Vagina (tissue), 2 donors: Measurements from ENCODE around the gene ESRRA. TPM values are rescaled to one million over a fixed set of nuclear protein-coding genes. Genes with fewer than 3 reads are reported as not detected.

Source experiments
- DNase-seq, 2 donors: peaks; one replicate each; pipeline ENCODE4 v3.0.0-alpha.2; 2017; ENCODE audit errors: extremely low spot score in 2 of 2
- H3K27ac ChIP-seq: fragments of 200-600 bp; sonication (generic); one replicate; pipeline ENCODE4 v1.5.1; 2019
- H3K27me3 ChIP-seq: fragments of 200-600 bp; sonication (generic); one replicate; pipeline ENCODE4 v1.5.1; 2019
- H3K36me3 ChIP-seq, 2 donors: fragments of 200-600 bp; sonication (generic); one replicate each; pipeline ENCODE4 v1.5.1; 2017 to 2019
- H3K4me1 ChIP-seq: fragments of 200-600 bp; sonication (generic); one replicate; pipeline ENCODE4 v1.5.1; 2019
- H3K4me3 ChIP-seq, 2 donors: fragments of 200-600 bp; sonication (generic); 1 replicate in 1 of 2; 2 replicates in 1 of 2; pipeline ENCODE4 v1.5.1; 2016 to 2019
- H3K9me3 ChIP-seq: fragments of 200-600 bp; sonication (generic); one replicate; pipeline ENCODE4 v1.5.1; 2019
- CTCF ChIP-seq, 3 experiments: fragments of 450-650 bp in 2 of 3; fragments of 200-600 bp in 1 of 3; sonication (generic) in 1 of 3; IDR thresholded peaks; one replicate each; pipeline ENCODE4 v1.5.1; 2017 to 2019; ENCODE audit warnings: antibody characterized with exemption in 3 of 3, mild to moderate bottlenecking in 2 of 3, moderate library complexity in 2 of 3
- POLR2A ChIP-seq, 2 donors: fragments of 450-650 bp; IDR thresholded peaks; one replicate each; pipeline ENCODE4 v1.6.1; 2017; ENCODE audit warnings: antibody characterized with exemption in 2 of 2, mild to moderate bottlenecking in 2 of 2, moderate library complexity in 2 of 2
- POLR2AphosphoS5 ChIP-seq, 2 donors: sonication (generic); formaldehyde crosslinking; IDR thresholded peaks; one replicate each; pipeline ENCODE4 v1.9.0; 2017; ENCODE audit warnings: antibody characterized with exemption in 2 of 2, mild to moderate bottlenecking in 2 of 2, low read depth in 1 of 2; ENCODE audit not compliant: insufficient read depth in 1 of 2
- intact Hi-C: fragments of 100-400 bp; cut with DNase I; formaldehyde crosslinking; loops from one replicate; pipeline ENCODE4 v1.15.1; 2023
- total RNA-seq: library from RNA; depleted of rRNA; stranded (reverse); fragments of >200 nt; gene quantifications from one replicate; pipeline ENCODE4 v1.2.3, GENCODE V29; 2016

The ESRRA gene
- total RNA-seq, 1 donor from 2014 or later = 44.4 TPM

- no peak for DNase-seq
- peaks cover 34% of the 10 kb centered on the region for H3K4me1 ChIP-seq
- TF ChIP-seq POLR2A (IDR thresholded peaks at IDR 0.05) (no peak), CTCF (IDR thresholded peaks at IDR 0.05) (peak in 2 of 3 experiments; percentile 27 to 39), POLR2AphosphoS5 (IDR thresholded peaks at IDR 0.05; ENCODE audit: insufficient read depth in 1 of 2, low read depth in 1 of 2) (peak; percentile 36 to 51)
- peak overlapping the region; percentile 5 for H3K27ac ChIP-seq
- H3K36me3 ChIP-seq = no peaks in the 10 kb centered on the region
- intact Hi-C loops = no loop called here
- no peak overlapping the region for H3K4me3 ChIP-seq
- H3K9me3 ChIP-seq = no peaks in the 10 kb centered on the region
- H3K27me3 ChIP-seq = no peaks in the 10 kb centered on the region
Measured at GRCh38 chr11:64331569-64332371, 26.4 kb downstream of the ESRRA start.

- H3K4me1 ChIP-seq = peaks cover 34% of the 10 kb centered on the region
- no peaks in the 10 kb centered on the region for H3K36me3 ChIP-seq
- intact Hi-C loops = no loop called here
- no peaks in the 10 kb centered on the region for H3K27me3 ChIP-seq
- TF ChIP-seq POLR2A (IDR thresholded peaks at IDR 0.05) = no peak
- no peak for TF ChIP-seq CTCF (IDR thresholded peaks at IDR 0.05)
- no peak for TF ChIP-seq POLR2AphosphoS5 (IDR thresholded peaks at IDR 0.05; ENCODE audit: insufficient read depth in 1 of 2, low read depth in 1 of 2)
- H3K27ac ChIP-seq = no peak overlapping the region
- no peaks in the 10 kb centered on the region for H3K9me3 ChIP-seq
- no peak for DNase-seq
- no peak overlapping the region for H3K4me3 ChIP-seq
Measured at GRCh38 chr11:64333556-64333955, 28.2 kb downstream of the ESRRA start.

GRCh38 chr11:64334764-64335735, 29.7 kb downstream of the ESRRA start:
- H3K27ac ChIP-seq = peak overlapping the region; percentile 18
- H3K4me1 ChIP-seq = peaks cover 20% of the 10 kb centered on the region
- no peaks in the 10 kb centered on the region for H3K36me3 ChIP-seq
- intact Hi-C loops = no loop called here
- no peak for DNase-seq
- no peaks in the 10 kb centered on the region for H3K9me3 ChIP-seq
- H3K27me3 ChIP-seq = no peaks in the 10 kb centered on the region
- no peak for TF ChIP-seq POLR2A (IDR thresholded peaks at IDR 0.05)
- TF ChIP-seq POLR2AphosphoS5 (IDR thresholded peaks at IDR 0.05; ENCODE audit: insufficient read depth in 1 of 2, low read depth in 1 of 2) = peak; percentile 48 to 62
- no peak overlapping the region for H3K4me3 ChIP-seq

GRCh38 chr11:64337538-64338249, 32.4 kb downstream of the ESRRA start:
- Histone ChIP-seq H3K9me3 (no peaks in the 10 kb centered on the region), H3K27ac (no peak overlapping the region), H3K36me3 (no peaks in the 10 kb centered on the region), H3K27me3 (no peaks in the 10 kb centered on the region), H3K4me3 (no peak overlapping the region), H3K4me1 (peaks cover 21% of the 10 kb centered on the region)
- DNase-seq = no peak
- intact Hi-C loops = no loop called here
- TF ChIP-seq POLR2A (IDR thresholded peaks at IDR 0.05) = no peak
- TF ChIP-seq CTCF (IDR thresholded peaks at IDR 0.05) = no peak
- TF ChIP-seq POLR2AphosphoS5 (IDR thresholded peaks at IDR 0.05; ENCODE audit: insufficient read depth in 1 of 2, low read depth in 1 of 2) = no peak

GRCh38 chr11:64338716-64339115, 33.4 kb downstream of the ESRRA start:
- DNase-seq = no peak
- no peaks in the 10 kb centered on the region for H3K27me3 ChIP-seq
- H3K4me3 ChIP-seq = no peak overlapping the region
- H3K36me3 ChIP-seq = no peaks in the 10 kb centered on the region
- intact Hi-C loops = no loop called here
- TF ChIP-seq CTCF (IDR thresholded peaks at IDR 0.05) (no peak), POLR2AphosphoS5 (IDR thresholded peaks at IDR 0.05; ENCODE audit: insufficient read depth in 1 of 2, low read depth in 1 of 2) (no peak), POLR2A (IDR thresholded peaks at IDR 0.05) (no peak)
- no peaks in the 10 kb centered on the region for H3K9me3 ChIP-seq
- H3K27ac ChIP-seq = no peak overlapping the region
- H3K4me1 ChIP-seq = peaks cover 25% of the 10 kb centered on the region
